CD4-positive, CD25-positive, alpha-beta regulatory T cell (primary cell): ENCODE measurements around the gene ABCA3. TPM values are rescaled to one million over a fixed set of nuclear protein-coding genes. Genes with fewer than 3 reads are reported as not detected.

Source experiments
- ATAC-seq, 2 donors: fragments of 150-1000 bp; cut with Tn5 transposase; one replicate each; pipeline ENCODE4 v1.10.0; 2021; ENCODE audit warnings: low read depth in 2 of 2, moderate number of reproducible peaks in 2 of 2, moderate library complexity in 1 of 2
- DNase-seq, 3 donors: peaks; one replicate each; pipeline versions ENCODE4 v3.0.0 to v3.0.0-alpha.2; 2012 to 2022; ENCODE audit warnings: mixed read lengths in 1 of 3
- H3K27ac ChIP-seq: one replicate; pipeline ENCODE4 v1.7.0; 2013; ENCODE audit warnings: mild to moderate bottlenecking, low read length; ENCODE audit not compliant: insufficient read depth, poor library complexity, severe bottlenecking
- H3K27me3 ChIP-seq: one replicate; pipeline ENCODE4 v1.7.0; 2013; ENCODE audit warnings: low read length; ENCODE audit not compliant: control insufficient read depth, insufficient read depth
- H3K36me3 ChIP-seq: one replicate; pipeline ENCODE4 v1.7.0; 2013; ENCODE audit warnings: mild to moderate bottlenecking, low read length, moderate library complexity; ENCODE audit not compliant: control insufficient read depth, insufficient read depth
- H3K4me1 ChIP-seq: 2 replicates; pipeline ENCODE4 v1.7.0; 2013; ENCODE audit warnings: mild to moderate bottlenecking, low read length; ENCODE audit not compliant: insufficient read depth, control insufficient read depth, poor library complexity, severe bottlenecking
- H3K4me3 ChIP-seq: one replicate; pipeline ENCODE4 v1.7.0; 2013; ENCODE audit warnings: low read depth, mild to moderate bottlenecking, low read length, moderate library complexity
- H3K9me3 ChIP-seq, 2 experiments: 1 replicate in 1 of 2; 2 replicates in 1 of 2; pipeline ENCODE4 v1.7.0; 2013; ENCODE audit warnings: low read length in 2 of 2, mild to moderate bottlenecking in 1 of 2, moderate library complexity in 1 of 2; ENCODE audit not compliant: control insufficient read depth in 2 of 2
- H3K27ac Mint-ChIP-seq, 3 donors: one replicate each; pipeline ENCODE4 v1.8.0; 2020 to 2022; ENCODE audit warnings: mild to moderate bottlenecking in 3 of 3, mixed read lengths in 3 of 3, moderate library complexity in 2 of 3
- H3K27me3 Mint-ChIP-seq: one replicate; pipeline ENCODE4 v1.8.0; 2022; ENCODE audit warnings: mild to moderate bottlenecking, mixed read lengths
- H3K36me3 Mint-ChIP-seq: one replicate; pipeline ENCODE4 v1.8.0; 2020; ENCODE audit warnings: mixed read lengths
- H3K4me1 Mint-ChIP-seq, 4 donors: one replicate each; pipeline ENCODE4 v1.8.0; 2020 to 2022; ENCODE audit warnings: mixed read lengths in 4 of 4, mild to moderate bottlenecking in 1 of 4
- H3K4me3 Mint-ChIP-seq, 4 donors: one replicate each; pipeline ENCODE4 v1.8.0; 2020 to 2022; ENCODE audit warnings: mild to moderate bottlenecking in 4 of 4, mixed read lengths in 4 of 4, moderate library complexity in 3 of 4
- H3K9me3 Mint-ChIP-seq, 7 donors: one replicate each; pipeline ENCODE4 v1.8.0; 2020 to 2022; ENCODE audit warnings: mixed read lengths in 7 of 7, mild to moderate bottlenecking in 3 of 7, moderate library complexity in 2 of 7
- polyA plus RNA-seq, 4 donors: library from polyadenylated mRNA; unstranded; fragments of 300-500 nt; fragmentation: Illumina TruSeq; gene quantifications; one replicate each; pipeline ENCODE4 v1.2.3, GENCODE V29; 2021
- total RNA-seq: library from RNA; stranded (reverse); gene quantifications from one replicate; pipeline ENCODE4 v1.2.3, GENCODE V29; 2022

ABCA3 gene
- total and polyA plus RNA-seq, 5 donors from 2014 or later: 1.1 to 5.1 (median 2.2) TPM

DNA sequence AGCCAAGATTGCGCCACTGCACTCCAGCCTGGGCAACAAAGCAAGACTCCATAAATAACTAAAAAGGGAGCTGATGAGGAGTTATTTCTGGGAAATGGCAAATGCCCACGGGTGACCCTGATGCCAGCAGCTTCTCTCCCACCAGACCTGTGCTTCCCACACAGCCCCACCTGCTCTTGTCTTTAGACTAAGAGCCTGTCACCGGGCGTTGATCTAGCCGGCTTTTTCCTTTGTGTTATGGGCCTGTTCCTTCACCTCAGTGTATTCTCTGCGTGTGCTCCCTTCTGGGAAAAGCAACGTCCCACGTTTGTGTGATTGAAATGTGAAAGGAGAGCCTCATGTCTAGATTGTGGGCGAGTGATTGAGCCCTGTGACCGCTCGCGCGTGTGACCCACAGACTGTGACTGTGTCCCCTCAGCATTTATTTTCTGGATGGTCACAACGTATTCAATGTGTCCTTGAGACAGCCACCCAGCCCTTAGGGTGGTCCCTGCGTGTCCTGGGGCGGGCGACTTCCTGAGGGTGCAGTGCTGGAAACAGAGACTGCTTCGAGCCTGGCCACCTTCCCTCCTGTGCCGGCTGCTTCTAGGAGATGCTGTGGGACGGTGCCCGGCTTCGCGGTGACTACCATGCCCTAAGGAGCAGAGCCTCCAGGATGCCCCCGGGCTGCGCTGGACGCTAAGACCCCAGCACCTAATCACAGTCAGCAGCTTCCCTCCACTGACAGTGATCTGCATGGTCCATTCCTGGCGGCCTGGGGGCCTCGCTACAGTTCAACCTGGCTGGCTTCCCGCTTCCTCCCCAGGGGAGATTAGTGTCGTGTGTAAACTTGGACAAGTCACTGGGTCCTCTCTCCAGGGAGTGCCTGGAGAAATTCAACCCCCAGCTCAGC, 64.8 kb downstream of the ABCA3 start:
- Histone ChIP-seq H3K4me3 (no peak overlapping the region), H3K36me3 (no peaks in the 10 kb centered on the region), H3K4me1 (no peaks in the 10 kb centered on the region), H3K27me3 (no peaks in the 10 kb centered on the region), H3K27ac (no peak overlapping the region), H3K9me3 (no peaks in the 10 kb centered on the region)
- H3K9me3 Mint-ChIP-seq: no peaks in the 10 kb centered on the region
- H3K4me1 Mint-ChIP-seq: no peaks in the 10 kb centered on the region
- H3K36me3 Mint-ChIP-seq: no peaks in the 10 kb centered on the region
- no peaks in the 10 kb centered on the region for H3K27me3 Mint-ChIP-seq
- ATAC-seq: no peak
- no peak overlapping the region for H3K27ac Mint-ChIP-seq
- DNase-seq: no peak
- no peak overlapping the region for H3K4me3 Mint-ChIP-seq

DNA sequence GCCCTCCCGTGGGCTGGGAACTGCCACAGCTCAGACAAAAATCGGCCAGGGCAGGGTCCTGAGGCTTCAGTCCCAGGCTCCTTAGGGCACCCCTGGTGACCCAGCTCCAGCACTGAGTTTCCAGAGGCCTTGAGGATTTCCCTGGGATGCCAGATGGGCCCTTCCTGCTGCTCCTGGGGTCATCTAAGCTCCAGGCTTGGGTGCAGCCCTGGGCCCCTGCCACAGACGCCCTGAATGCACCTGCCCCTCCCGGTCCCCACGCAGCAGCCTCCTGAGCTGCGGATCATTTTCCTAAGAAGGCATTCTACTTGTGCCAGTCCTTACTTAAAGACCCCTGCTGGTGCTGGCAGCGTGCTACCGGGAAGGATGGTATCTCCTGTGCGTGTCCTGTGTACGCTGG, 66.6 kb downstream of the ABCA3 start:
- H3K27ac ChIP-seq: no peak overlapping the region
- H3K4me1 ChIP-seq: peaks cover 11% of the 10 kb centered on the region
- H3K36me3 ChIP-seq: no peaks in the 10 kb centered on the region
- DNase-seq (no peak), ATAC-seq (no peak)
- Mint-ChIP-seq H3K9me3 (no peaks in the 10 kb centered on the region), H3K36me3 (no peaks in the 10 kb centered on the region), H3K4me1 (peaks cover 0 to 10% (median 5%) of the 10 kb centered on the region in 4 donors), H3K27me3 (no peaks in the 10 kb centered on the region), H3K27ac (no peak overlapping the region), H3K4me3 (no peak overlapping the region)
- no peaks in the 10 kb centered on the region for H3K9me3 ChIP-seq
- no peaks in the 10 kb centered on the region for H3K27me3 ChIP-seq
- H3K4me3 ChIP-seq: no peak overlapping the region

DNA sequence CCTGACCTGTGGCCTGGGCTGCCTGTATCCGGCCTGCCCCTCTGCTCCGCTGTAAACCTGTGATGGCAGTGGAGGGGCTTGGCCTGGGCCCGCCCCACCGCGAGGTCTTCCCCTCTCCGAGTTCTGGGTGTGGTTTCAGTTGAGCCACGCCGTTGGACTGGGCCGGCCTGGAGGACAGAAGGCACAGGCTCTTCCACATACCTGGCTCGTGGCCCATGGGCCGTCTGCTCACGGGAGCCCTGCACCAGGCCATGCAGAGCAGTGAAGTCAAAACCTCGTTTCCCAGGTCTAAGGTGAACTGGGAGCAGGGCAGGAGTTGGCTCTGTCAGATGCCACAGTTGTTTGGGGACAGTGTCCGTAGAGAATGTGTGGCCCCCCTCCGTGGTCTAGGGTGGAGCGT, 67.0 kb downstream of the ABCA3 start:
- Mint-ChIP-seq H3K27me3 (no peaks in the 10 kb centered on the region), H3K27ac (no peak overlapping the region), H3K4me3 (peak overlapping the region in 1 of 4 donors; percentile 27), H3K36me3 (no peaks in the 10 kb centered on the region), H3K9me3 (no peaks in the 10 kb centered on the region), H3K4me1 (peaks cover 0 to 11% (median 6%) of the 10 kb centered on the region in 4 donors)
- Histone ChIP-seq H3K36me3 (no peaks in the 10 kb centered on the region), H3K27me3 (no peaks in the 10 kb centered on the region), H3K27ac (no peak overlapping the region), H3K4me3 (no peak overlapping the region), H3K4me1 (peaks cover 15% of the 10 kb centered on the region), H3K9me3 (no peaks in the 10 kb centered on the region)
- ATAC-seq (no peak), DNase-seq (no peak)

DNA sequence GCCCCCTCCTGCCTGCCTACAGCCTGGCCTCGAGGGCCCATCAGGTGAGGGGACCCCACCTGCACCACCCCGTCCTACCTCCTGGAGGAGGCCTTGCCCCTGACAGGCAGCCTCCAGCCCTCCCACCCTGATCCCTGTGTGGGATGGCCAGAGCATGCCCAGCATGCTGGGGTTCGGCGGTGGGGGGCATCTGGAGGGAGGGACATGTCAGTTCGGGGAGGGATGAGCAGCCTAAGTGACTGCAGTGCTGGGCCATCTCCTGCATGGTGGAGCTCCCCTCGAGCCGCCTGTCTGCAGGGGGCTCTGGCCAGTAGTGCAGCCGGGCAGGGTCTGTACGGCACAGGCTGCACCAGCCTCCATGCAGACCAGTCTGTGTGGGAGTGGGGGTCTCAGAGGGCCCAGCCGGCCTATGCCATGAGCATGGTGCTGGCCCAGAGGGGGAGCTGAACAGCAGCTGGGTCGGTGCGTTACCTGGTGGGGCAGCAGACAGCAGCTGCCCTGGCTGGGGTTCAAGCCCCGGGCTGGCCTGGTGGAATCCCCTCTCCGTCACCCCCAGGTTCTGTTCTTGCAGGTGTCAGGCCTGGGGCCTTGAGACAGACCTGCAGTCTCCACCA, 68.6 kb downstream of the ABCA3 start:
- no peak for ATAC-seq
- no peak overlapping the region for H3K27ac Mint-ChIP-seq

DNA sequence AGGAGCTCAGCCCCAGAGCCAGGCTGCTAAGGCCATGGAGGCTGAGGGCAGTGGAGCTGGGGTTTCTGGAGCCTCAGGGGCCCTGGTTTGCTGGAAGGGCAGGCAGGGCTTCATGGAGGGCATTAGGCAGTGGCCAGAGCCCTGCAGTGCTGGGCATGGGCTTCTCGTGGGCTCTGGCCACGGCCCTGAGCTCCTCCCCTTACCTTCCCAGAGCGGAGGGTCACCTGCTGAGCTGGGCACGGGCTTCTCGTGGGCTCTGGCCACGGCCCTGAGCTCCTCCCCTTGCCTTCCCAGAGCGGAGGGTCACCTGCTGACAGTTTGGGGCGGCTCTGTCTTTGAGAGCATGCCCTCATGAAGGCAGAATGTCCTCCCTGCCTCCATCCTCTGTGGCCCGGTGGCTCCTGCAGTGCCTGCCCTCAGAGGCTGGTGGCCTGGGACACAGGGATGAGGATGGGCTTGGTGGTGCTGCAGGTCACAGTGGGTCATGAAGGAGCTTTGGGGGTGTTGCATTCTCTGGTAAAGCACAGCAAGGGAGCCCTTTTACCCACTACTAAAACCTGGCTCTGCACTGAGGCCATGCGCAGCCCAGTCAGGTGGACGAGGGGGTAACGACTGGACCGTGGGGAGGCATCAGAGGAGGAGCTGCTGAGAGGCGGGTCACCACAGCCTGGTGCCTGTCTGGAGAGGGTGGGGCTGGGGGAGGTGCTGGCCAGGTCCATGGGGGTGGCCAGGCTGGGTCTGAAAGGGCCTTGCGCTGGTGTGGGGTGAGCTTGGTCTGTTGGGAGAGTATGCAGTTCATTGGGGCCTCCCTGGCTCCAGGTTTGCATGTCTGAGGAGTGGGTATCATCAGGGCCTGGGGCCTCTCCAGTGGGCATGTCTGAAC, 69.7 kb downstream of the ABCA3 start:
- Histone ChIP-seq H3K36me3 (no peaks in the 10 kb centered on the region), H3K4me3 (no peak overlapping the region), H3K4me1 (peaks cover 22% of the 10 kb centered on the region), H3K9me3 (no peaks in the 10 kb centered on the region), H3K27me3 (no peaks in the 10 kb centered on the region), H3K27ac (no peak overlapping the region)
- Mint-ChIP-seq H3K27me3 (no peaks in the 10 kb centered on the region), H3K27ac (no peak overlapping the region), H3K4me3 (peak overlapping the region in 2 of 4 donors; percentile 7 to 54), H3K4me1 (peaks cover 7 to 31% (median 19%) of the 10 kb centered on the region in 4 donors), H3K9me3 (no peaks in the 10 kb centered on the region), H3K36me3 (no peaks in the 10 kb centered on the region)
- ATAC-seq (no peak), DNase-seq (no peak)

More for the DNA sequence above, 68.6 kb downstream of the ABCA3 start:
- DNase-seq: no peak
- H3K27me3 Mint-ChIP-seq: no peaks in the 10 kb centered on the region
- Histone ChIP-seq H3K4me3 (no peak overlapping the region), H3K36me3 (no peaks in the 10 kb centered on the region), H3K9me3 (no peaks in the 10 kb centered on the region), H3K27ac (no peak overlapping the region), H3K27me3 (no peaks in the 10 kb centered on the region), H3K4me1 (peaks cover 15% of the 10 kb centered on the region)
- no peaks in the 10 kb centered on the region for H3K36me3 Mint-ChIP-seq
- no peak overlapping the region for H3K4me3 Mint-ChIP-seq
- no peaks in the 10 kb centered on the region for H3K9me3 Mint-ChIP-seq
- H3K4me1 Mint-ChIP-seq: peaks cover 2 to 19% (median 10%) of the 10 kb centered on the region in 4 donors

DNA sequence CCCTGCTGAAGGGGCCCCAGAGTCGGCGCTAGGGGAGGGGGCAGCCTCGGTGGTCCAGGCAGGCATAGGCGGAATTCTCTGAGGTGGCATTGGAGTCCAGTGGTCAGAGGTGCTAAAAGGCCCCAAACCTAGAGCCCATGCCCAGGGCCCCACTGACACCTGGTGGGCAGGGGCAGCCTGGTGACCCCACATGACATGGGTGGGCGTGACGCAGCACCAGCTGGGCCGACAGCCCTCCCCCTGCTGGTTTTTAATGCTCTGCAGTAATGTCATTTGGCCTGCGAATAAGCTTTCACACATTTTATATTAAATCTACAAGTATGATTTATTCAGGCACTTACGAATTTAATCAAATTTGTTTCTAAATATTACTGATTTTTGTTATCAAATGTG, 70.5 kb downstream of the ABCA3 start:
- Histone ChIP-seq H3K9me3 (no peaks in the 10 kb centered on the region), H3K27ac (no peak overlapping the region), H3K27me3 (no peaks in the 10 kb centered on the region), H3K36me3 (no peaks in the 10 kb centered on the region), H3K4me1 (peaks cover 28% of the 10 kb centered on the region), H3K4me3 (no peak overlapping the region)
- Mint-ChIP-seq H3K4me3 (peak overlapping the region; percentile 9 to 98 (median 74)), H3K27me3 (no peaks in the 10 kb centered on the region), H3K4me1 (peaks cover 7 to 38% (median 25%) of the 10 kb centered on the region in 4 donors), H3K9me3 (no peaks in the 10 kb centered on the region), H3K36me3 (no peaks in the 10 kb centered on the region), H3K27ac (peak overlapping the region in 1 of 3 donors; percentile 96)
- ATAC-seq: no peak
- DNase-seq: no peak

DNA sequence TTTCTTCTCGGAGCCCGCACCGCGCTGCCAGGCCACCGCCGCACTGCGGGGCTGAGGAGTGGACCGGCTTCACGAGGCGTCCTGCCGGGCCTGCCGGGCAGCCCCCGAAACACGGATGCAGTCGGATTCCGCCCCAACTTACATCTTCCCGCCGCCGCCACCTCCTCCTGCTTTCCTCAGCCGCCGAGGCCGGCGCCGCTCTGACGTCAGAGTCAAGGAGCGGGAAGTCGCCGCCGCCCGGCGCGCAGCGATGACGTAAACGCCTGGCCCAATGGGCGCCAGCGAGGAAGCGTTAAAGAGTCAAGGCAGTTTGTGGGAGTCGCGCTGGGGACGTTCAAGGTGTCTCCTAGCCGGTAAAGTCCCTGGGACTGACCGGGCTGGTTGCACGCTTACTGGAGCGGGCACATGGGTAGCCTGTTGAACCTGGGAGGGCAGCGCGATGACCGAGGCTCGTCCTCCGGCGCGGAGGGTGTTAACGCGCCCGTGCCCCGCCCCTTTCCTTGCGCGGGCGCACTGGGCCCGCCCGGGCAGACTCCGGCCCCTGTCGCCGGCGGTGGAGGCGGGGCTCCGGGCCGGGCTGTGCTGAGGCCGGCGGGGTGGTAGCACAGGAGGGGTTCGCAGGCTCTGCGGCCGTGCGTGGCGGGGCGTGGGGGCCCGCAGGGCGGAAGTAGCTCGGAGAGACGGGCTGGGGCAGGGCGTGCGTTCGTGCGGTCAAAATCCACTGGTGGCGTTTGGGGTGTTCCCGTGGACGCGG, 72.4 kb downstream of the ABCA3 start, which contains the start of gene RNPS1:
Gene RNPS1 (minus strand): TSS at position 214 of the 754 bp plus-strand sequence. CDS start 3,483 bp downstream, outside the sequence.
- Mint-ChIP-seq H3K4me1 (peaks cover 7 to 47% (median 33%) of the 10 kb centered on the region in 4 donors), H3K9me3 (no peaks in the 10 kb centered on the region), H3K36me3 (peaks cover 3% of the 10 kb centered on the region), H3K27ac (peak within 1 kb of the TSS; percentile 96 to 99 (median 98)), H3K4me3 (peak within 1 kb of the TSS; percentile 95 to 98 (median 98)), H3K27me3 (no peaks in the 10 kb centered on the region)
- peaks cover 32% of the 10 kb centered on the region for H3K4me1 ChIP-seq
- H3K36me3 ChIP-seq: peaks cover 17% of the 10 kb centered on the region
- ATAC-seq (peak; percentile 79 to 84), DNase-seq (peak; percentile 94 to 97 (median 96))
- peak within 1 kb of the TSS; percentile 69 for H3K4me3 ChIP-seq
- no peaks in the 10 kb centered on the region for H3K27me3 ChIP-seq
- peak within 1 kb of the TSS; percentile 95 for H3K27ac ChIP-seq
- no peaks in the 10 kb centered on the region for H3K9me3 ChIP-seq
